ENCODE measurements around the gene PDGFC.

The PDGFC gene

GRCh38 chr4:156972379-156973015 is 898 bp upstream of the PDGFC start:
- no peak for DNase-seq

- DNase-seq: no peak
Observed at GRCh38 chr4:156971165-156971675, 379 bp downstream of the PDGFC start.

GRCh38 chr4:156970501-156971164 is 966 bp downstream of the PDGFC start:
- DNase-seq: no peak

- no peak for DNase-seq
Observed at GRCh38 chr4:156969911-156970310, 1.7 kb downstream of the PDGFC start.

GRCh38 chr4:156969101-156969500 is 2.5 kb downstream of the PDGFC start:
- DNase-seq: no peak

GRCh38 chr4:156968479-156968984 is 3.1 kb downstream of the PDGFC start:
- no peak for DNase-seq

- DNase-seq: no peak
Observed at GRCh38 chr4:156966836-156967235, 4.8 kb downstream of the PDGFC start.

GRCh38 chr4:156963419-156963818 is 8.2 kb downstream of the PDGFC start:
- no peak for DNase-seq

GRCh38 chr4:156962528-156962974 is 9.0 kb downstream of the PDGFC start:
- DNase-seq: no peak

GRCh38 chr4:156962058-156962358 is 9.6 kb downstream of the PDGFC start:
- DNase-seq: no peak

GRCh38 chr4:156961196-156962057 is 10.2 kb downstream of the PDGFC start:
- DNase-seq: no peak

GRCh38 chr4:156959298-156959702 is 12.3 kb downstream of the PDGFC start:
- no peak for DNase-seq

- DNase-seq: no peak
Observed at GRCh38 chr4:156958276-156959074, 13.1 kb downstream of the PDGFC start.

- DNase-seq: no peak
Observed at GRCh38 chr4:156957556-156957955, 14.0 kb downstream of the PDGFC start.

GRCh38 chr4:156956826-156957368 is 14.7 kb downstream of the PDGFC start:
- no peak for DNase-seq

- no peak for DNase-seq
Observed at GRCh38 chr4:156956359-156956758, 15.2 kb downstream of the PDGFC start.

GRCh38 chr4:156954587-156954986 is 17.0 kb downstream of the PDGFC start:
- DNase-seq: no peak

- no peak for DNase-seq
Observed at GRCh38 chr4:156953951-156954350, 17.6 kb downstream of the PDGFC start.

GRCh38 chr4:156953001-156953400 is 18.6 kb downstream of the PDGFC start:
- DNase-seq: no peak

- no peak for DNase-seq
Observed at GRCh38 chr4:156952078-156952759, 19.4 kb downstream of the PDGFC start.

GRCh38 chr4:156950948-156951347 is 20.7 kb downstream of the PDGFC start:
- DNase-seq: no peak

GRCh38 chr4:156950090-156950489 is 21.5 kb downstream of the PDGFC start:
- DNase-seq: no peak

Data from activated CD8-positive, alpha-beta memory T cell treated with anti-CD3 and anti-CD28 coated beads for 24 hours (primary cell).